ENCODE data around the gene SF3B2. TPM values are rescaled to one million over a fixed set of nuclear protein-coding genes. Genes with fewer than 3 reads are reported as not detected.

The SF3B2 gene
- total and polyA plus RNA-seq, 9 of the 15 experiments (the other 6 are each of a cell fraction or from before 2014, with no cell fraction given) = 58.3 to 248 (median 157) TPM

DNA sequence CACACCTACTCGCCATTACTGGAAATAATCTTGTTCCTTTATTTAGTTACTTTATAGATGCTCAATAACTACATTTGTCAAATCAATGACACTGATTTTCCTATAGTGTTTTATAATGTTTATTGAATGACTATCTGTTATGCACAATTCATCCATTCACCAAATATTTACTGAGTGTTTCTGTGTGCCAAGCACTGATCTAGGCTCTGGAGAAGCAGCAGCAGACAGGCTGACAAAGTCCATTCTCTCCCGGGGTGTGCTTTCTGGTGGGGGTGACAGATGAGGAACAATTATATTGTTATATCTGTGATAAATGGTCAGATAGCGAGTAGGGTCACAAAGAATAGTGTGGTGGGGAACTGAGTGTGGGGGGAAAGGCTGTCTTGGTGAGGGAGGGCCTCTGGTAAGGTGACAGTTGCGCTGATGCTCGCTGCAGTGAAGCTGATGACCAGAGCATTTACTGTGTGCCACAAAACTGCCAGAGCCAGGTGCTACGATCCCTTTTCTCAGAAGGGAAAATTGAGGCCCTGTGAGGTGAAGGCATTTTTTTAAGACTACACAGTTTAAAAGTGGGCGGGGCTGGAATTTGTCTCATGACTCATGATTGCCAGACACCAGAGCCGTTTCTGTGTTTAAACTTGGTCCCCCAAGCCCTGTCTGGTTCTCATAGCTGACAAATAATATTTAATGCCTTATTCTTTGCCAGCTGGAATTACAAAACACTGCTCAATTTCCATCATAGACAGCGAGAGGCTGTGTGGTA is 28.1 kb downstream of the SF3B2 start (continued):
- TF ChIP-seq ZBTB1 (CRISPR knock-in tag; IDR thresholded peaks at IDR 0.05; ENCODE audit: borderline replicate concordance, low read depth) (no peak), TEAD4 (IDR thresholded peaks at IDR 0.05; ENCODE audit: low read length) (0 out of 2 replicates have a peak, but pooled peaks have one; percentile 39), TEAD4 (CRISPR knock-in tag; IDR thresholded peaks at IDR 0.05; ENCODE audit: borderline replicate concordance) (no peak), RCOR1 (IDR thresholded peaks at IDR 0.05; ENCODE audit: borderline replicate concordance in 1 of 2, low read depth in 2 of 2, low read length in 2 of 2) (peak in 1 of 2 experiments; percentile 75; a peak in 1 of 4 replicates), GTF2F1 (IDR thresholded peaks at IDR 0.05; ENCODE audit: low read depth, low read length) (no peak), ZNF146 (CRISPR knock-in tag; IDR thresholded peaks at IDR 0.05; ENCODE audit: unreplicated experiment) (no peak), TRIM24 (IDR thresholded peaks at IDR 0.05) (no peak), SRF (CRISPR knock-in tag; IDR thresholded peaks at IDR 0.05) (no peak)
- TF ChIP-seq, protein P1, sequence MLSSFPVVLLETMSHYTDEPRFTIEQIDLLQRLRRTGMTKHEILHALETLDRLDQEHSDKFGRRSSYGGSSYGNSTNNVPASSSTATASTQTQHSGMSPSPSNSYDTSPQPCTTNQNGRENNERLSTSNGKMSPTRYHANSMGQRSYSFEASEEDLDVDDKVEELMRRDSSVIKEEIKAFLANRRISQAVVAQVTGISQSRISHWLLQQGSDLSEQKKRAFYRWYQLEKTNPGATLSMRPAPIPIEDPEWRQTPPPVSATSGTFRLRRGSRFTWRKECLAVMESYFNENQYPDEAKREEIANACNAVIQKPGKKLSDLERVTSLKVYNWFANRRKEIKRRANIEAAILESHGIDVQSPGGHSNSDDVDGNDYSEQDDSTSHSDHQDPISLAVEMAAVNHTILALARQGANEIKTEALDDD (IDR thresholded peaks at IDR 0.05) = no peak
- TF ChIP-seq, protein P2, sequence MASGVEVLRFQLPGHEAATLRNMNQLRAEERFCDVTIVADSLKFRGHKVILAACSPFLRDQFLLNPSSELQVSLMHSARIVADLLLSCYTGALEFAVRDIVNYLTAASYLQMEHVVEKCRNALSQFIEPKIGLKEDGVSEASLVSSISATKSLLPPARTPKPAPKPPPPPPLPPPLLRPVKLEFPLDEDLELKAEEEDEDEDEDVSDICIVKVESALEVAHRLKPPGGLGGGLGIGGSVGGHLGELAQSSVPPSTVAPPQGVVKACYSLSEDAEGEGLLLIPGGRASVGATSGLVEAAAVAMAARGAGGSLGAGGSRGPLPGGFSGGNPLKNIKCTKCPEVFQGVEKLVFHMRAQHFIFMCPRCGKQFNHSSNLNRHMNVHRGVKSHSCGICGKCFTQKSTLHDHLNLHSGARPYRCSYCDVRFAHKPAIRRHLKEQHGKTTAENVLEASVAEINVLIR (CRISPR knock-in tag; IDR thresholded peaks at IDR 0.05) = no peak
- TF ChIP-seq, protein P3, sequence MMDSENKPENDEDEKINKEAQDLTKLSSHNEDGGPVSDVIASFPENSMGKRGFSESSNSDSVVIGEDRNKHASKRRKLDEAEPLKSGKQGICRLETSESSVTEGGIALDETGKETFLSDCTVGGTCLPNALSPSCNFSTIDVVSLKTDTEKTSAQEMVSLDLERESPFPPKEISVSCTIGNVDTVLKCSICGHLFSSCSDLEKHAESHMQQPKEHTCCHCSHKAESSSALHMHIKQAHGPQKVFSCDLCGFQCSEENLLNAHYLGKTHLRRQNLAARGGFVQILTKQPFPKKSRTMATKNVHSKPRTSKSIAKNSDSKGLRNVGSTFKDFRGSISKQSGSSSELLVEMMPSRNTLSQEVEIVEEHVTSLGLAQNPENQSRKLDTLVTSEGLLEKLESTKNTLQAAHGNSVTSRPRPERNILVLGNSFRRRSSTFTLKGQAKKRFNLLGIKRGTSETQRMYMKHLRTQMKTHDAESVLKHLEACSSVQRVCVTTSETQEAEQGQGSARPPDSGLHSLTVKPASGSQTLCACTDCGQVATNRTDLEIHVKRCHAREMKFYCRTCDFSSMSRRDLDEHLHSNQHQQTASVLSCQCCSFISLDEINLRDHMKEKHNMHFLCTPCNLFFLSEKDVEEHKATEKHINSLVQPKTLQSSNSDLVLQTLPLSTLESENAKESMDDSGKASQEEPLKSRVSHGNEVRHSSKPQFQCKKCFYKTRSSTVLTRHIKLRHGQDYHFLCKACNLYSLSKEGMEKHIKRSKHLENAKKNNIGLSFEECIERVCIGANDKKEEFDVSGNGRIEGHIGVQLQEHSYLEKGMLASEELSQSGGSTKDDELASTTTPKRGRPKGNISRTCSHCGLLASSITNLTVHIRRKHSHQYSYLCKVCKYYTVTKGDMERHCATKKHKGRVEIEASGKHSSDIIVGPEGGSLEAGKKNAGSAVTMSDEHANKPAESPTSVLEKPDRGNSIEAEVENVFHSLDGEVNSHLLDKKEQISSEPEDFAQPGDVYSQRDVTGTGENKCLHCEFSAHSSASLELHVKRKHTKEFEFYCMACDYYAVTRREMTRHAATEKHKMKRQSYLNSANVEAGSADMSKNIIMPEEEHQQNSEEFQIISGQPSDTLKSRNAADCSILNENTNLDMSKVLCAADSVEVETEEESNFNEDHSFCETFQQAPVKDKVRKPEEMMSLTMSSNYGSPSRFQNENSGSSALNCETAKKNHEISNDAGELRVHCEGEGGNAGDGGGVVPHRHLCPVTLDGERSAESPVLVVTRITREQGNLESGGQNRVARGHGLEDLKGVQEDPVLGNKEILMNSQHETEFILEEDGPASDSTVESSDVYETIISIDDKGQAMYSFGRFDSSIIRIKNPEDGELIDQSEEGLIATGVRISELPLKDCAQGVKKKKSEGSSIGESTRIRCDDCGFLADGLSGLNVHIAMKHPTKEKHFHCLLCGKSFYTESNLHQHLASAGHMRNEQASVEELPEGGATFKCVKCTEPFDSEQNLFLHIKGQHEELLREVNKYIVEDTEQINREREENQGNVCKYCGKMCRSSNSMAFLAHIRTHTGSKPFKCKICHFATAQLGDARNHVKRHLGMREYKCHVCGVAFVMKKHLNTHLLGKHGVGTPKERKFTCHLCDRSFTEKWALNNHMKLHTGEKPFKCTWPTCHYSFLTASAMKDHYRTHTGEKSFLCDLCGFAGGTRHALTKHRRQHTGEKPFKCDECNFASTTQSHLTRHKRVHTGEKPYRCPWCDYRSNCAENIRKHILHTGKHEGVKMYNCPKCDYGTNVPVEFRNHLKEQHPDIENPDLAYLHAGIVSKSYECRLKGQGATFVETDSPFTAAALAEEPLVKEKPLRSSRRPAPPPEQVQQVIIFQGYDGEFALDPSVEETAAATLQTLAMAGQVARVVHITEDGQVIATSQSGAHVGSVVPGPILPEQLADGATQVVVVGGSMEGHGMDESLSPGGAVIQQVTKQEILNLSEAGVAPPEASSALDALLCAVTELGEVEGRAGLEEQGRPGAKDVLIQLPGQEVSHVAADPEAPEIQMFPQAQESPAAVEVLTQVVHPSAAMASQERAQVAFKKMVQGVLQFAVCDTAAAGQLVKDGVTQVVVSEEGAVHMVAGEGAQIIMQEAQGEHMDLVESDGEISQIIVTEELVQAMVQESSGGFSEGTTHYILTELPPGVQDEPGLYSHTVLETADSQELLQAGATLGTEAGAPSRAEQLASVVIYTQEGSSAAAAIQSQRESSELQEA (IDR thresholded peaks at IDR 0.05; ENCODE audit: low read depth) = no peak
- TF ChIP-seq, protein P4, sequence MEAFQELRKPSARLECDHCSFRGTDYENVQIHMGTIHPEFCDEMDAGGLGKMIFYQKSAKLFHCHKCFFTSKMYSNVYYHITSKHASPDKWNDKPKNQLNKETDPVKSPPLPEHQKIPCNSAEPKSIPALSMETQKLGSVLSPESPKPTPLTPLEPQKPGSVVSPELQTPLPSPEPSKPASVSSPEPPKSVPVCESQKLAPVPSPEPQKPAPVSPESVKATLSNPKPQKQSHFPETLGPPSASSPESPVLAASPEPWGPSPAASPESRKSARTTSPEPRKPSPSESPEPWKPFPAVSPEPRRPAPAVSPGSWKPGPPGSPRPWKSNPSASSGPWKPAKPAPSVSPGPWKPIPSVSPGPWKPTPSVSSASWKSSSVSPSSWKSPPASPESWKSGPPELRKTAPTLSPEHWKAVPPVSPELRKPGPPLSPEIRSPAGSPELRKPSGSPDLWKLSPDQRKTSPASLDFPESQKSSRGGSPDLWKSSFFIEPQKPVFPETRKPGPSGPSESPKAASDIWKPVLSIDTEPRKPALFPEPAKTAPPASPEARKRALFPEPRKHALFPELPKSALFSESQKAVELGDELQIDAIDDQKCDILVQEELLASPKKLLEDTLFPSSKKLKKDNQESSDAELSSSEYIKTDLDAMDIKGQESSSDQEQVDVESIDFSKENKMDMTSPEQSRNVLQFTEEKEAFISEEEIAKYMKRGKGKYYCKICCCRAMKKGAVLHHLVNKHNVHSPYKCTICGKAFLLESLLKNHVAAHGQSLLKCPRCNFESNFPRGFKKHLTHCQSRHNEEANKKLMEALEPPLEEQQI (IDR thresholded peaks at IDR 0.05) = no peak
- TF ChIP-seq, protein P5, sequence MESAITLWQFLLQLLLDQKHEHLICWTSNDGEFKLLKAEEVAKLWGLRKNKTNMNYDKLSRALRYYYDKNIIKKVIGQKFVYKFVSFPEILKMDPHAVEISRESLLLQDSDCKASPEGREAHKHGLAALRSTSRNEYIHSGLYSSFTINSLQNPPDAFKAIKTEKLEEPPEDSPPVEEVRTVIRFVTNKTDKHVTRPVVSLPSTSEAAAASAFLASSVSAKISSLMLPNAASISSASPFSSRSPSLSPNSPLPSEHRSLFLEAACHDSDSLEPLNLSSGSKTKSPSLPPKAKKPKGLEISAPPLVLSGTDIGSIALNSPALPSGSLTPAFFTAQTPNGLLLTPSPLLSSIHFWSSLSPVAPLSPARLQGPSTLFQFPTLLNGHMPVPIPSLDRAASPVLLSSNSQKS (CRISPR knock-in tag; IDR thresholded peaks at IDR 0.05) = no peak

Measured in K562 (cell line).